Subcutaneous adipose tissue (tissue), 4 donors: ENCODE data around the gene PSMD14. TPM values are rescaled to one million over a fixed set of nuclear protein-coding genes. Genes with fewer than 3 reads are reported as not detected.

ENCODE experiments used
- total RNA-seq, 4 donors: library from RNA; depleted of rRNA; stranded (reverse); fragments of >200 nt; gene quantifications; one replicate each; pipeline ENCODE4 v1.1.0, GENCODE V29; 2016
- TF ChIP-seq, protein P1 (sequence below): fragments of 450-650 bp; IDR thresholded peaks from one replicate; pipeline ENCODE4 v1.5.1; 2016; ENCODE audit warnings: low read depth, mild to moderate bottlenecking, control low read depth, antibody characterized with exemption, moderate library complexity

PSMD14 gene
- total RNA-seq, 4 donors from 2014 or later = 29.9 to 73.5 (median 43.1) TPM

DNA sequence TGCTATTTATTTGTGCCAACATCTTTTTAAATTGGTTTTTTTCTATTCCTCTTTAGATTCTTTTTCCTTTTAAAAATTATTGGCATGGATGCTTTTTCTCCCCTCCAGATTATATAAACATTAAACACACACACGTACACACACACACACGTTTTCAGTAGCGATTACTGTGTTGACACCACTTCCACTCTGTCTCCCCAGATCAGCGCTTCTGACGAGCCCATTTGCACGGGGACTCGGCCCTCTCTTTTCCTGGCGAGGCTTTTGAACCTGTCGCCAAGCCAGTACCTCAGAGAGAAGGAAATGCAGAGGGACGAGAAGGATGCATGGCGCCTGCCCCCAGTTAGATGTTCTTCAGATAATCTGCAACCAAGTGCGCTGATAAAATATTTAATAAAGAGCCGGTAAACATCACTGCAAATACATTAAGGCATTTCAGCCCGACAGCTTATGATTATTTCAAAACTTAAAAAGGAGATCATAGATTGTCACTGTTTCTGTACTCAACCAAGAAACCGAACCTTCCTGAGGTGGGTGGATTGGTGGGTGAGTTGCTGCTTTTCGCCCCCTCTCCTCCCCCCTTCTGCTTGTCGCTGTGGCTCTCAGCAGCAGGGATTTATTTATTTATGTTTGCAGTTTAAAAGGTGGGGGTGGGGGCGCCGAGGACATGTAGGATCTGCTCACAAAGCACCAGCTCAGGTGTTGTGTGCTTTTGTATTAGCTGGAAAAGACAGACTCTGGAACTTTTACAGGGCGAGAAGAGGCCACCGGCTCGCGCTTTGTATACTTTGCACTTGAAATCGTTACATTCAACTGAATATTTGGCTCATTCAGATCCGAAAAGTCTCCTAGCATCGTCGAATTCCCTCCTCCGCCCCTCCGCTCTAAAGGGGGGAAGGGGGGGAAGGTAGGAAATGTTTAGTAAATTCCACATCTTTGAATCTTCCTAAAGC, 107.1 kb downstream of the PSMD14 start:
- TF ChIP-seq, protein P1, sequence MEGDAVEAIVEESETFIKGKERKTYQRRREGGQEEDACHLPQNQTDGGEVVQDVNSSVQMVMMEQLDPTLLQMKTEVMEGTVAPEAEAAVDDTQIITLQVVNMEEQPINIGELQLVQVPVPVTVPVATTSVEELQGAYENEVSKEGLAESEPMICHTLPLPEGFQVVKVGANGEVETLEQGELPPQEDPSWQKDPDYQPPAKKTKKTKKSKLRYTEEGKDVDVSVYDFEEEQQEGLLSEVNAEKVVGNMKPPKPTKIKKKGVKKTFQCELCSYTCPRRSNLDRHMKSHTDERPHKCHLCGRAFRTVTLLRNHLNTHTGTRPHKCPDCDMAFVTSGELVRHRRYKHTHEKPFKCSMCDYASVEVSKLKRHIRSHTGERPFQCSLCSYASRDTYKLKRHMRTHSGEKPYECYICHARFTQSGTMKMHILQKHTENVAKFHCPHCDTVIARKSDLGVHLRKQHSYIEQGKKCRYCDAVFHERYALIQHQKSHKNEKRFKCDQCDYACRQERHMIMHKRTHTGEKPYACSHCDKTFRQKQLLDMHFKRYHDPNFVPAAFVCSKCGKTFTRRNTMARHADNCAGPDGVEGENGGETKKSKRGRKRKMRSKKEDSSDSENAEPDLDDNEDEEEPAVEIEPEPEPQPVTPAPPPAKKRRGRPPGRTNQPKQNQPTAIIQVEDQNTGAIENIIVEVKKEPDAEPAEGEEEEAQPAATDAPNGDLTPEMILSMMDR = no peak

DNA sequence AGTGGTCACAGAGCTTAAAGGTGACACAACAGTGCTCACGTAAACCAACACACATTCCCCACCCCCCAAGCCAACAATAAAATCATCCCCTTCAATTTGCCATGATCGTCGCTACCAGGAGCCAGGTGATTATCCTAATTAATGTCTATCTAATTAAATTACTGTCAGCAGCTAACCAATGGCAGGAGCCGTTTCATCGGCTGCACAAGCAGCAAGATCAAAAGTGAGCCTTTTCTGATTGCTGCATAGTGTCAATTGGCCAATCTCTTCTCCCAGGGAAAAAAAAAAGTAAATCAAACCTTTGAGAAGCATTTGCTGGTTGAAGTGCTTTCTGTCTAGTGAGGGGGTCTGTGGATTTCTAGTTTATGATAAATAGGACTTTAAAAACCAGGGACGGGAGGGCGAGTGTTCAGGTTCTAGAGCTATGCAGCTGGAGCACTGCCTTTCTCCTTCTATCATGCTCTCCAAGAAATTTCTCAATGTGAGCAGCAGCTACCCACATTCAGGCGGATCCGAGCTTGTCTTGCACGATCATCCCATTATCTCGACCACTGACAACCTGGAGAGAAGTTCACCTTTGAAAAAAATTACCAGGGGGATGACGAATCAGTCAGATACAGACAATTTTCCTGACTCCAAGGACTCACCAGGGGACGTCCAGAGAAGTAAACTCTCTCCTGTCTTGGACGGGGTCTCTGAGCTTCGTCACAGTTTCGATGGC, 107.9 kb downstream of the PSMD14 start, which contains the start of gene TBR1:
TBR1 (plus strand) TSS at position 311 of the 721 bp plus-strand sequence; CDS start at position 425, 114 bp downstream.
- TF ChIP-seq, protein P1 = no peak

DNA sequence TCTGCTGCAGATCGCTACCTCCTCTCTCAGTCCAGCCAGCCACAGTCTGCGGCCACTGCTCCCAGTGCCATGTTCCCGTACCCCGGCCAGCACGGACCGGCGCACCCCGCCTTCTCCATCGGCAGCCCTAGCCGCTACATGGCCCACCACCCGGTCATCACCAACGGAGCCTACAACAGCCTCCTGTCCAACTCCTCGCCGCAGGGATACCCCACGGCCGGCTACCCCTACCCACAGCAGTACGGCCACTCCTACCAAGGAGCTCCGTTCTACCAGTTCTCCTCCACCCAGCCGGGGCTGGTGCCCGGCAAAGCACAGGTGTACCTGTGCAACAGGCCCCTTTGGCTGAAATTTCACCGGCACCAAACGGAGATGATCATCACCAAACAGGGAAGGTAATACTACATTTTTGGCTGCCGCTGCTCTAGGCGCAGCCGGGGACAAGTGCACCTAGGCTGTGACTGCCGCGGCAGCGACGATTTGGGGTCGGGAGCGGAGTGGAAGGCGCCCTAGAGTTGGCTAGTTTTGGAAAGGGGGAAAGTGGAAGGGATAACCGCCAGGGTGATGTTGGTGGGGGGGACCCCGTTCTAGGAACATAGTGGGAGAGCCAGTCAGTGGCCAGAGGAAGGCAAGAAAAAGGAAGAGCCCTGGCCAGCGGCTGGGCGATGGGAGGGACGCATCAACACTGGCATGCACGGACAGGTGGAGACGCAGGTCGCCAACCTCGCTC, 108.6 kb downstream of the PSMD14 start:
- TF ChIP-seq, protein P1 = no peak

DNA sequence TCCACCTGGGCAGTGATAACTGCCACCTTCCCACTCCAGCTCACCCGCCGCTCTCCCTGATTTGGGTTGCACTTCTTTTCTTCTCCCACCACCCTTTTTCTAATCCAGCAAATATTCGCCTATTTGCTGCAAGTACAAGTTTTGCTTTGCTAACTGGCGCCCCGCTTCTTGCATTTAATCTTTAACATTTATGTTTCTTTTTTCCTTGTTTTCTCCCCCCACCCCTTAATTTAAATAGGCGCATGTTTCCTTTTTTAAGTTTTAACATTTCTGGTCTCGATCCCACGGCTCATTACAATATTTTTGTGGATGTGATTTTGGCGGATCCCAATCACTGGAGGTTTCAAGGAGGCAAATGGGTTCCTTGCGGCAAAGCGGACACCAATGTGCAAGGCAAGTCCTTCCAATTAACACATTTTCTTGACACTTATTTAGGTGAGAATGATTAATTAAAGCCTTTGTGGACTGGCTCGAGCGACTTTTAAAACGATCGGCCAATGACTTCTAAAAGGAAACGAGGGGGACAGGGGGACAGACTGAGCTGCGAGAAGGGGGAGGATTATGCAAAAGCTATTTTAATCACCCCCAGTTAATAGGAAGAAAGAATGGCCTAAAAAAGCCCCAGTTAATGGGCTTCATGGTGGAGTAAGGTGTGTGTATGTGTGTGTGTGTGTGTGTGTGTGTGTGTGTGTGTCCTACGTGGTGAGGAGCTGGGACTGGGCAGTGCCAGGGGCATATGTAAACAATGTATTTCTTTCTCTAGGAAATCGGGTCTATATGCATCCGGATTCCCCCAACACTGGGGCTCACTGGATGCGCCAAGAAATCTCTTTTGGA, 109.4 kb downstream of the PSMD14 start:
- TF ChIP-seq, protein P1 = no peak

DNA sequence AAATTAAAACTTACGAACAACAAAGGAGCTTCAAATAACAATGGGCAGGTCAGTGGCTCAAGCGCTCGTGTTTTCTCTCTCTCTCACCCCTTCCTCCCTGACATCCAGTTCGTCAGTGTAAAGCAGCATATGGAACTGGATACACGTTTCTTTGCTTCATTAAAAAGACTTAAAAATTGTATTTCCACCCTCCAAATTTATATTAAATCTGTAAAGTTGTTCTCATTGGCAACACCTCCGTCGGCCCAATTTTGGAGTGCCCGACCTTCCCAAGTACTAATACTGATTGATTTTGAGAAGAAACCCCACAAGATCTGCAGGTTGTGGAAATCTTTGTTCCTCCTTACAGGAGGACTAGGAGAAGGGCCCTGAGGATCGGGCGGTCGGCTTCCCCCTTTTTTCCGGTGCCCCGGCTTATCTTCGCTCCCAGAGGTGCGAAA, 110.1 kb downstream of the PSMD14 start:
- TF ChIP-seq, protein P1 = no peak

DNA sequence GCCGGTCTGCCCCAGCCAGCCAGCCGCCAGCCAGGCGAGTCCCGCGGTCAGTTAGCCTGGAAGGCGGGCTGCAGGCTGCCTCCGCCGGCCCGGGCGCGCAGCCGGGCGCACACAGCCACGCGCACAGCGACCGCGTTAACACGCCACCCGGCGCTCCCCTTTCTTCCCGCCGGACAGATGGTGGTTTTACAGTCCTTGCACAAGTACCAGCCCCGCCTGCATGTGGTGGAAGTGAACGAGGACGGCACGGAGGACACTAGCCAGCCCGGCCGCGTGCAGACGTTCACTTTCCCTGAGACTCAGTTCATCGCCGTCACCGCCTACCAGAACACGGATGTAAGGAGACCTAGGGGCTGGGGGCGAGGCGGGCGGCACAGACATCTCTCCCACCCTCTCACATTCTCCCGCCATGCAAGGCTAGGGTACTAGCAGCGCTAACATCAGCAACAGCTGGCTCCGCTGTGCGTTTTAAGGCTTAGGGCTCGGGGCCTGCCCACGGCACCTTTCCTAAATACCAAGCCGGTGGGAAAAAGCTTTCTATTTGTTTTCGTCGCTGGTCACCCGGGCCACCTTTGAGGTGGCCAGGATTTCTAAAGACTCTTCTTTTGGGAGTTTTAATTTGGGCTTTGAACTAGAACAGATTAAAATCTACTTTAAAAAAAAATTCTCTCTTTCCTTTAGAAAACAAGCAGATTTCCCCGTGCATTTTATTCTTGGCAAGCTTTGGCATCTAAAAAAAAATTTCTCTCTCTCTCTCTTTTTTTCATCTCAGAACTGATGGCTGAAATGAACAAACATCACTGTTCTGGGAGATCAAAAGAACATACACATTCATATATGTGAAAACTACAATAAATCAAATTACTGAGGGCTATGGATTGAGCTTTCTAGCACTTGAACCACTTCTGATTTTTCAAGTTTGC, 110.8 kb downstream of the PSMD14 start:
- TF ChIP-seq, protein P1 = no peak
